Bone marrow (tissue), 2 donors: ENCODE data around the gene PPP4R1.
"Not testable (repeated sequence)": the region's sequence is repeated elsewhere in the genome, so short reads cannot be mapped to it uniquely, and the experiment has no call there.

Experiments
- DNase-seq, 2 donors: peaks; one replicate each; lab custom pipeline; 2025; lab: John Stamatoyannopoulos, UW

The PPP4R1 gene, protein sequence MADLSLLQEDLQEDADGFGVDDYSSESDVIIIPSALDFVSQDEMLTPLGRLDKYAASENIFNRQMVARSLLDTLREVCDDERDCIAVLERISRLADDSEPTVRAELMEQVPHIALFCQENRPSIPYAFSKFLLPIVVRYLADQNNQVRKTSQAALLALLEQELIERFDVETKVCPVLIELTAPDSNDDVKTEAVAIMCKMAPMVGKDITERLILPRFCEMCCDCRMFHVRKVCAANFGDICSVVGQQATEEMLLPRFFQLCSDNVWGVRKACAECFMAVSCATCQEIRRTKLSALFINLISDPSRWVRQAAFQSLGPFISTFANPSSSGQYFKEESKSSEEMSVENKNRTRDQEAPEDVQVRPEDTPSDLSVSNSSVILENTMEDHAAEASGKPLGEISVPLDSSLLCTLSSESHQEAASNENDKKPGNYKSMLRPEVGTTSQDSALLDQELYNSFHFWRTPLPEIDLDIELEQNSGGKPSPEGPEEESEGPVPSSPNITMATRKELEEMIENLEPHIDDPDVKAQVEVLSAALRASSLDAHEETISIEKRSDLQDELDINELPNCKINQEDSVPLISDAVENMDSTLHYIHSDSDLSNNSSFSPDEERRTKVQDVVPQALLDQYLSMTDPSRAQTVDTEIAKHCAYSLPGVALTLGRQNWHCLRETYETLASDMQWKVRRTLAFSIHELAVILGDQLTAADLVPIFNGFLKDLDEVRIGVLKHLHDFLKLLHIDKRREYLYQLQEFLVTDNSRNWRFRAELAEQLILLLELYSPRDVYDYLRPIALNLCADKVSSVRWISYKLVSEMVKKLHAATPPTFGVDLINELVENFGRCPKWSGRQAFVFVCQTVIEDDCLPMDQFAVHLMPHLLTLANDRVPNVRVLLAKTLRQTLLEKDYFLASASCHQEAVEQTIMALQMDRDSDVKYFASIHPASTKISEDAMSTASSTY

GRCh38 chr18:9614401-9615279 is at the start of gene PPP4R1:
PPP4R1 (minus strand) TSS chr18:9614559; CDS start chr18:9614484, 75 bp downstream.
- peak; percentile 55 to 85 for DNase-seq

DNA sequence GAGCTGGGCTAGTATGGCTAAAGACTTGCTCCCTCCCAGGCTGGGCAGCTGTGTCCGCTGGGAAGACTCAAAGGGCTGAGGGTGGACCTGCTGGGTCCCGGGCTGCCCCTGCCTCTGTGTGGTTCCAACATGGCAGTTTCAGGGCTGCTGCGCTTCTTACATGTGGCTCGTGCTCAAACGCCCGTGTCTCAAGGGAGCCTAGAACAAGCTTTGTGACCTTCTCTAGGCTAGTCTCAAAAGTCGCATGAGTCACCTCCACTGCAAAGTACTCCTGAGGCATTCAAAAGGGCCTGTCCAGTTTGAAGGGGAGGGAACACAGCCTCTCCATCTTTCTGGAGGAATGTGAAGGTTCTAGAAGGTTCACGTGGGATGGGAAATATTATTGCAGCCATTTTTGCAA is 49.0 kb upstream of the PPP4R1 start:
- no peak for DNase-seq

- no peak for DNase-seq
These were observed 47.2 kb upstream of the PPP4R1 start for GRCh38 chr18:9661564-9661963.

GRCh38 chr18:9659499-9660375 is 45.4 kb upstream of the PPP4R1 start:
- DNase-seq = no peak

GRCh38 chr18:9658087-9658641 is 43.8 kb upstream of the PPP4R1 start:
- no peak for DNase-seq

GRCh38 chr18:9655232-9655767 is 40.9 kb upstream of the PPP4R1 start:
- DNase-seq = no peak

DNA sequence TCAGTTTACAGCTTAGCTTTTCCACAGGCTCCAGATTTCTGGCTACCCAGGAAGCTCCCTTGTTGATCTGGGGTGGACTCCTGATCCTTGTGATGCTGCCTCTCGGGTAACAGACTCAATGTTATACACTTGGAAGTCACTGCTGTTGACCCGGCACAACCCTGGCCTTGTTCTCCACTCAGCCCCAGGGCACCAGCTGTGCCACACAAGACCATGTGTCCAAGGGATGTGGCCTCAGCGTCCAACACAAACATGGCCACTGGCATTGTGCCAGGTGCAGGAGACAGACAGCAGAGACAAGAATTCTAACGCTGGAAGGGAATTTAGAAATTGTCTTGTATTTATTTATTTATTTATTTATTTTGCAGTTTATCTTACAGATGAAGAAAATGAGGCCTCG is 39.0 kb upstream of the PPP4R1 start:
- DNase-seq = no peak

DNA sequence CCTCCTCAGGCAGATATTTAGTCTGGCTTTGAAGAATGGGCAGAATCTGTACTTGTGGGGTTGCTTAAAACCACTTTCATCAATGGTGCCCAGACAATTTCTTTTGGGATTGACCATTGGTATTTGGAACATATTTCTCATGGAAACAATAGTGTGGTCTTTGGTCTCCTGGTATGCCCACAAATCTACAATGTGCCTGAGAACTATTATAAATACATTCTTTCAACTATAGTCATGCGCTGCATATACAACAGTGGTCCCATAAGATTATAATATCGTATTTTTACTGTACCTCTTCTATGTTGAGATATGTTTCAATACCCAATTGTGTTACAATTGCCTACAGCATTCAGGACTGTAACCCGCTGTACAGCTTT is 34.8 kb upstream of the PPP4R1 start:
- no peak for DNase-seq

DNA sequence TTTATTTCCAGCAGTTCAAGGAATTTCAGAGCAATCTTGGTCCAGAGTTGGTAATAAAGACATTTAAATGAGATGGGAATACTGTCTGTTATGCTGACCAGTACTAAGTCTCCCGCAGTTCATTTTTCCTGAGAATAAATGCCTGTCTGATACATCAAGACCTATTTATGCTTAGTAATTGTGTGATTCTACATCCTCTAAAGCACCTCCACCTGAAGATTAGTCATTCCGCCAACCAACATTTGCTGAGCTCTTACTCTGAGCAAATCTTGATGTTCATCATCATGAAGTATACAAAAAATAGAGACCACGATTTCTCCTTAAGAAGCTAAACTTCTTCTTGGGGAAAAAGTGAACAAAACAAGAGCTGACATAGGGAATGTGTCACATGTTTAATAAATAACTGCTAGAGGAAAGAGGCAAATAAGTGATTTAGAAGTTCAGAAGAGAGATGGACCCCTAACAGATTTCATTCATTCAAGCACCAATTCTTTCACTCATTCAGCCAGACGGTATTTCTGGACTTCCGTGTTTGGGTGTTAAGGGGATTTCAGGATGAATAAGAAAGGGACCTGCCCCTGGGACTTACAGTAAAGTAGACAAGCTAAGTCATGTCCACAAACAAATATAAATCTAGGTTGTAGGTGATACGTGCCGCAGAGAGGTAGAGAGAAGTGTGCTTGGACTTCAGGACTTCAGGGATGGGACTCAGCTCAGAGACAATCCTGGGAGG is 34.2 kb upstream of the PPP4R1 start:
- DNase-seq = no peak

DNA sequence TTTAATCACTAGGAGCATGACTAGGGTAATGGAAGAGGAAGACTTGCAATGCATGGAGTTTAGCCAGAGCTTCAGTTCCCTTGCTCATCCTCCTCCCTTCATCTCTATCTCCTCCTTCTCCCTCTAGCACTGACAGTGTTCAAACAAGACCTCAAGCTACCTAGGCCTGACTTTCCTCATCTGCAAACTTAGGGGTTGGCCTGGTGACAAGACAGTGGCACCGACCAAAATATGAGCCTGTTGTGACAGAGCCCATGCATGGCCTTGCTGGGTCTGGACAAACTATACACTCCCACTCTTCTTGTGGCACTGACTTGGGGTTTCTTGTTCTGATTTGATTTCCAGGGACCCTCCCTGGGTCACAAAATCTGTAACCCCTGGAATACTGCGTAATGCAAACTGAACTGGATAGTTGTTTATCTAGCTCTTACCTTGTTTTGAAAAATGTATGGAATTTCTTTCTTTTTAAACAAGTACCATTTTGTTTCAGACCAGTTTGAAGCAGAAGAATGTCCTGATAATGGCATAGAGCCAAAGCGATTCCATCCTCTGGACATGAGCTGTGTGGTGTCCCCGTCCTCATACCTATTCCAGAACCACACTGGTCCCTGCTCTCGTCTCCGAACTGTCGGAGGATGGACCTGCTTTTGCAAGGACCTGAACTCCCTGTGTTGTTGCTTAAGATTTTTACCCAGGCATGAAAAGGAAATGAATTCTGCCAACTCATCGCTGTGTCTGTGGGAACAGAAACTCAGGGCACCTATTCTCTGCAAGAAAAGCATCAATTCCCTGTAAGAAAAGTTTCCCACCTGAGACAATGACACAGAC is 33.4 kb upstream of the PPP4R1 start:
- DNase-seq = no peak

DNA sequence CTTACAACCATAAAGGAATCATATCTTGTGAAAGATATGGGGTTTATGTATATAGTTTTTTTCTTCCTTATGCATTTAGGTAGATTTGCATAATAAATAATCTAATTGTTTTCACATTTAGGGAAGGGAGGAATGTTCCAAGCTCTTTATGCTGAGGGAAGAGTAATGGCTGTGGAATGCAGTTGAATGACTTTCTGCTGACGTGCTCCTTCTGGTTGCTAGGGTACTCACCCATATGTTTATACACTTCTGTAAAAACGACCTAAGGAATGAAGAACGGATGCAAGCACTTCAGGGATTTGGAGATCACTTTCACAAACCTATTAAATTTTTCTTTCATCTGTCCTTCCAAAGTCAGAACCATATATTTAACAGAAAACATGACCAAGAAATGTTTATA is 29.2 kb upstream of the PPP4R1 start:
- DNase-seq = no peak

DNA sequence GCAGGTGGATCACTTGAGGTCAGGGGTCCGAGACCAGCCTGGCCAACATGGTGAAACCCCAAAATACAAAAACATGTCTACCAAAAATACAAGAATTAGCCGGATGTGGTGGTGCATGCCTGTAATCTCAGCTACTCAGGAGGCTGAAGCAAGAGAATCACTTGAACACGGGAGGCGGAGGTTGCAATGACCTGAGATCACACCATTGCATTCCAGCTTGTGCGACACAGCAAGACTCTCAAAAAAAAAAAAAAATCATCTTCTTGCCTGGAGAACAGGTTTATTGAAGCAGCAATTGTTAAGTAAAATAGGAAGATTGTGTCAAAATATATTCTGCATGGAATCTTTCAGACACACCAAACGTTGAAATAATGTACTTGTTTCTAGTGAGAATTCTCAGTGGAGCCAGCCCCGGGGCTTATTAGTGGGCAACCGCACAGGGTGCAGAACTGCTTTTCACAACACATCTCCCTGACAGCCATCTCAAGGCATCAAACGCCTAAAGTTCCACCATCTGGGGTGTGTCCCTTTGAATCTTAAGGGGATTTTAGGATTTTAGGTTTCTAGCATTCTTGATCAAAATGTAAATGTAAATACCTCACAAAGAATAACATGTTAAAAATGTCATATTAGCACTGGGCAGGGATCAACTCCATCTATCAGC is 28.6 kb upstream of the PPP4R1 start:
- no peak for DNase-seq

GRCh38 chr18:9641081-9641480 is 26.7 kb upstream of the PPP4R1 start:
- DNase-seq = not testable (repeated sequence)

- no peak for DNase-seq
These were observed 24.5 kb upstream of the PPP4R1 start for GRCh38 chr18:9638886-9639285.

DNA sequence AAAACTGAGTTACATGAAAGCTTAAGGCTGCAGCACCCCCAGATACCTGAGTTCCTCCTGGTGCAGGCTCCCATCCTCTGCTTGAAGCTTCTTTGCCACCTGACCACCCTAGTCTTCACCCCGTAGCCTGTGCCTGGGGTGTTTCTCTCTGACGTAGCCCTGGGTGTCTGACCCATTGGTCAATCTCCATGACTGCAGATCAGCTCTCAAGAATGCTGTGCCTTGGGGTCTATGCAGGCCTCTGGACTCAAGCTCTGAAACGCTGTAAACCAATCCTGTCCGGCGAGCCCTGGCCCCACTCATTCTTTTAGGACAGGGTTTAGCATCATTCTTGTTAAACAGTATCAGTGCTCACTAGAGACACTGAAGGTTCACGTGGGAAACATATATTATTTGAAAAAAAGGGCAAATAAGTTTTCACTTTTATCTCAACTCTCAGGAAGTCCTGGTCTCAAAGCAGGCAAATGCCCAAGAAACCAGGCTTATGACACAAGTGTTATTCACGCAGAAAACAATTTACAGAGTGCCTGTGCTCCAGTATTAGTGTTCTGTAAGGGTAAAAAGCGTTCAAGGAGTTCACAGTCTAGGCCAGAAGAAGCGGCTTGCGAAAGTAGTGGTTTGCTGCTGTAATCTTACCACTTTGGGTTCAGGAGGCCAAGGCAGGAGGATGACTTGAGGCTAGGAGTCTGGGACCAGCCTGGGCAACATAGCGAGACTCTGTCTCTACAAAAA is 22.8 kb upstream of the PPP4R1 start:
- DNase-seq = no peak

- no peak for DNase-seq
These were observed 20.5 kb upstream of the PPP4R1 start for GRCh38 chr18:9634856-9635255.

- no peak for DNase-seq
These were observed 17.6 kb upstream of the PPP4R1 start for GRCh38 chr18:9631814-9632496.
